GM18517 (cell line): ENCODE measurements around the gene RALGAPA2.

Source experiments
- ATAC-seq: cut with Tn5 transposase; IDR thresholded peaks from one replicate; pipeline ENCODE4 v1.9.1; 2021; ENCODE audit warnings: mild to moderate bottlenecking, moderate library complexity; ENCODE audit not compliant: unreplicated experiment

The RALGAPA2 gene

DNA sequence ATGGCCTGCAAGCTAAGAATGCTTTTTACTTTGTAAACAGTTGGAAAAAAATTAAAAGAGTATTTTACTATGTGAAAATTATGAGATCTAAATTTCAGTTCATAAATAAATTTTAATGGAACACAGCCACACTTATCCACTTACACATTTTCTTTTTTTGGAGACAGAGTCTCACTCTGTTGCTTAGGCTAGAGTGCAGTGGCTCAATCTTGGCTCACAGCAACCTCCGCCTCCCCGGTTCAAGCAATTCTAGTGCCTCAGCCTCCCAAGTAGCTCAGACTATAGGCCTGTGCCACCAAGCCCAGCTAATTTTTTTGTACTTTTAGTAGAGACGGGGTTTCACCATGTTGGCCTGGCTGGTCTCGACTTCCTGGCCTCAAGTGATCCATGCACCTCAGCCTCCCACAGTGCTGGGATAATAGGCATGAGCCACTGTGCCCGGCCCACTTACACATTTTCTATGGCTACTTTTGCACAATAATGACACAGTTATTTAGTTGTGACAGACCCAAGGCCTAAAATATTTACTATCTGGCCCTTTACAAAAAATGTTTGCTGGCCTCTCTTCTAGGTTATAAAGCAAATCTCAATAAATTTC is 234.9 kb downstream of the RALGAPA2 start:
- no peak for ATAC-seq

DNA sequence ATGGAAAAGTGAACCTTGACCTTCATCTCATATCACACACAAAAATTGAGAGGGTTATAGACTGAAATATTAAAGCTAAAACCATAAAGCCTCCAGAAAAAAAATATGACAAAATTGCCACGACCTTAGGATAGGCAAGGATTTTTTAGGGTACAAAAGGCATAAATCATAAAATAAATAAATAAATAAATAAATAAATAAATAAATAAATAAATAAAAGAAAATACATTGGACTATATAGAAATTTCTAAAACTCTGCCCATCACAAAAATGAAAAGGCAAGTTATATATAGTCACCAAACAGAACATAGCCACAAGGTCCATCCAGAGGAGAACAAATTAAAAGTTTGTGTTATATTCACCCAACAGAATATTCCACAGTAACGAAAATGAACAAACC is 235.9 kb downstream of the RALGAPA2 start:
- ATAC-seq, result no peak

DNA sequence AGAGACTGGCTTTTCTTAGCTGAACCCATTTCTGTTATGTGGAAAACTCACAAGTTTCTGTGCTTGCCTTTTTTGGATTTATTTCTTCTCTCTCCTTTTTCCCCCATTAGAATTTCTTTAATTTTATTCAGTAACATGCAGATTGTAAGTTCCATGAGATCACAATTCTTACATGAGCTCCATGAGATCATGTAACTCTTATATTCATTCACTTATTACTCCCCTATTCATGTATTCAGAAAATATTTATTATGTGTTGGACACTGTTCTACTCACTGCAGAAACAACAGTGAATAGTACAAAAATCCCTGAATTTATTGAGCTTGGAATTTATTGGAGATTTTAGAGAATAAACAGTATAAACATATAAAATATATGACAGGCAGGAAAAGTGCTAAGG is 238.8 kb downstream of the RALGAPA2 start:
- no peak for ATAC-seq

DNA sequence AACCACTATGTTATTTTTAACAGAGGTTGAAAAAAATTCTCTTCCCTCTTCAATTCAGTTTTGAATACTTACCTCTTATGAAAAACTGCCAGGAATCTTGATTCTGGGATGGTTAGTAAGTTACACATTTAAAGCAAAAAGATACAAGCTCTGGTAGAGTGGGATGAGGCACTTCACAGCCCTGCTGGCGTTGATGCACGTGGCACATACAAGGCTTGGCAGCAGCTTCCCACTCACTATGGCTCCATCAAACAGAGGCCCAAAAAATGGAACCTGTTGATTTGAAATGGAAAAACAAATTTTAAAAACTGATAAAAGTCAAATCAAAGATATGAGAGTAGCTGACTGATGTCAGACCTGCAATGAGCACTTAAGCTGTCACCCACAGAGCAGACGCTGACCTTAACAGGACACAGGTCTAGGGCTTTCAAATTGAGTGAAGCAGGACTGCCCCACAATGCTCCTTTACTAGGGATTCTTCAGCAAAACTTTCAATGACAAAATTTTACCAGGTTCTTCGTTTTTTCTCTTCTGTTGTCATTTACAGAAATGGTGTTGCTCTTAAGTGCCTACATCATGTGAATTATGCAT is 239.7 kb downstream of the RALGAPA2 start:
- ATAC-seq, result no peak

DNA sequence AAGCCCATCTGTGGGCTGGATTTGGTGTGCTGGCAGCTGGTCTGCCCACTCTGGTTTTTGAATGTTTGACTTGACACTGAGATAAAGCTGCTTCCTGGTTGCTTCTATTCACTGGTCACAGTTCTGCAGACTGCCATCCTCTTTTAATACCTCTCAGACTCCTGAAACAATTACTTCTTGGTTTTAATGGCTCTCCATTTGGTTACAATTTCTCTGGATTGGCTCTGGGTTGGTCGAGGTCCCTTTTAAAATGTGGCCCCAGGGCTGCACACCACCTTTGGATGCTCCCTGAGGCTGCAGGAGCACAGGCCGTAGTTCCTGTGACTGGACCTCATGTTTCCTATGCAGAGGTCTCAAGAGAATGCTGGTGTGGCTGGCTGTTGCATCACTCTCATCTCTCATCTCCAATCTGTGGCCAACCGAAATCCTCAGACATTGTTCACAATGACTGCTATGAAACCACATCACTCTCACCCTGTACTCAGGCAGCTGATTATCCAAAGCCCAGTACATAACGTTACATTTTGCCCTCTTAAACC is 246.0 kb downstream of the RALGAPA2 start:
- peak; percentile 92 for ATAC-seq

DNA sequence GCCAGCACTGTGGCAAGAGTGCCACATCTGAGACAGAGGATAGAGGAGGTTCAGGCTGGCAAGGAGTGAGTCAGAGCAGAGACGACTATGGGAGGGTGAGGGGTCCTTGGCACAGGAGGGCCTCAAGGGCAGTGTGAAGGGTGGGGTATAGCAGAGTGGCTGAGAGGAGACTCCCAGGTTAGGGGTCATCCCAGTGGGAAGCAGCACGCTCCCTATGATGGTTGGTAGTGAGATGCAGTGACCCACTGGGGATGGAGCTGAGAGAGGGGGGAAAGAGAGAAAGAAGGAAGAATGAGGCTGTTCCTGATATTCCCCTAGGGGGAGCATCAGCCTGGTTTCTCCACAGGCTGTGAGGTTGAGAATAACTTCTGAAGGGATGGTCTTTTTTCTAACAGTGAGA is 247.2 kb downstream of the RALGAPA2 start:
- ATAC-seq, result no peak

DNA sequence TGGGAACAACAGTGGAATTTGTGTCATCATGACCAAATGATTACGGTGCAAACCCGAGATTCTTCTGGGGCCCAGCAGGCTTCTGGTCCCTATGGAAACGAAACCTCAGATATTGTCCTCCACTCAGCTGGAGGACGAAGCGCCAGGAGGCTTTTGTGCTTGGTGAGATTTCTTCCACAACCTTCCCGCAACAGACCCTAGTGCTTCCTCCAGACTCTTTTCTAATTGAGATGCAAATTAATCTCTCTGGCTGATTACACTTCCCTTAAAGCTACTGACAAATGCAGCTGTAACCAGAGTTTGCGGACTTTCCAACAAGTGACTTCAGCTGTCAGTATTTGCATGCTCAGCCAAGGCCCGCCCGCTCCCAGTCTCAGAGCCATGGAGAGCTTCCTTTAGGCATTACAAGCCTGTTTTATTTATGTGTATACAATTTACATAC is 248.5 kb downstream of the RALGAPA2 start:
- ATAC-seq, result no peak

DNA sequence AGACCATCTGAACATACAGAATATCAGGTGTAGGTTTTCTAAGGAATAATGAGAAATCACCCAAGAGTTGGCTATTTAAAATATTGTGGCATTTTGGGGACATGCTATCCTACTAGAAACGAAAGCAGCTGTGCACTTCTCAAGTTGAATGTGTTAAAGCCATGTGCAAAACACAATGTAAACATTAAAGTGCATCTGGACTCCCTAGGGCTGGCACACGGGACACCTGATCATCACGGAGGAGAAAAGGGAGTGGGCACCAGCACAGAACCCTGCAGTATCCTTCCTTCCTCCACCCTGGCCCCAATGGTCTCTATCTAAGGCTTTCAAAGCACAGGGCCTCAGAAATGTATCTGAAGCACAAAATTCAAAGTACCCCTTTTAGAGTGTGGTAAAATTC is 250.3 kb downstream of the RALGAPA2 start:
- no peak for ATAC-seq

DNA sequence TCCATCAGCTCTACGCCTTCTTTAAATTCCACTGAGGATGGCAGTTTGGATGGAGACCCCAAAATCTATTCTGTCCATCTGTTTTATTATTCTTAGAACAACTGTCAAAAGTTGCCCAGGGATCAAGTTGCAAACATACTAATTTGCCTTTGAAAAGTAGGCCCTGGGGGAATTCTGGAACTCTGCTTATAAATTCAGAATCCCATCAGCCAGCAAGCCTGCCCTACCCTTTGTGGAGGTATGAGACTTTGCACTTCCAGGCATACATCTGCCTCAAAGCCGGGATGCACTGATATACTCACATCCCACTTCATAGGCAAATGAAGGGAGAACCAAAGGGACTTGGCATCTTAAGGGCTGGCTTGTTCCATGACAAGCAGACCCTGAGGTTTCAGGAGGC is 250.9 kb downstream of the RALGAPA2 start:
- ATAC-seq, result no peak

DNA sequence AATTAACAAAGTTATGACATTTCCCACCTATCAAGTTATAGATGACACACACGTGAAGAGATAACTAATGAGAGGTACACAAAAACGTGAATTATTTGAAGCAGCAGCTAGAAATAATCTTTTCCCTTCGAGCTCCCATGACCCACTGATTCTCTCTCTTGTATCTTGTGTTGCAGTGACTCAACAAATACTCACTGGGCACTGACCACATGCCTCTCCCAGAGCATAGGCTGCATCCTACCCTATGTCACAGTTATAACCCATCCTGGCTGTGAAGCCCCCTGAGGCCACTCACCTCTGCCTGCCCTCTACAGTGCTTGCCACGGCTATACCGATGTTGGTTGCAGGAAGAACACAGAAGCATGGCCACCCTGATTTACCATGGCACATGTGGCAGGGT is 252.7 kb downstream of the RALGAPA2 start:
- no peak for ATAC-seq

DNA sequence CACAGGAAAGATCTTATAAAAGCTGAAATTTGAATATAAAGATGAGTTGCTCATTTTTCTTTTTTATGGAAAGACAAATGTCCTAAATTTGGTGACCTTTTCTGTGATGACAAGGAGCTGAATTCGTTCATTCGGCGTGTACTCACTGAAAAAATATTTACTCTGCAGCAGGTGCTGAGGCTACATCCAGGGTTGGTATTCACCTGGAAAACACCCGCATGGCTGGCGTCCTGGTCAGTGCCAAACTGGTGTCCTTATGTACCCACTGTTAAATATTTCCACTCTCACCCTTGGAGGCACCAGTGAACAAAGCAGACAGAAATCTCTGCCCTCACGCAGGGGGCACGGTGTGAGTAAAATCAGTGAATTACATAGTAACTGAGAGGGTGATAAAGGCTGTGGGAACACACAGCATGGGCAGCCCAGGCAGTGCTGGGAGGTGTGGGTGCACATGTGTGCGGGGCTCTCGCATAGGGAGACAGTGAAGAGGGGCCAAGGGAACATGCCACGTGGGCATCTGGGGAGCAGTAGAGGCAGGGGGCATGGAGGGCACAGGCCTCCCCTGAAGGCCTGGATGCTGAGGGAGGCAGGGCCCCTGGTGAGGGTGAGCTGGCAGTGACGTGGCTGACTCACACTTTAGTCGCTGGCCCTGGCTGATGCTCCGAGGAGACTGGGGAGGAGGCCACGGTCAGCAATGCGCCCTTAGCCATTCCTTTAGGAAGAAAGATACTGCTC is 254.9 kb downstream of the RALGAPA2 start:
- no peak for ATAC-seq

DNA sequence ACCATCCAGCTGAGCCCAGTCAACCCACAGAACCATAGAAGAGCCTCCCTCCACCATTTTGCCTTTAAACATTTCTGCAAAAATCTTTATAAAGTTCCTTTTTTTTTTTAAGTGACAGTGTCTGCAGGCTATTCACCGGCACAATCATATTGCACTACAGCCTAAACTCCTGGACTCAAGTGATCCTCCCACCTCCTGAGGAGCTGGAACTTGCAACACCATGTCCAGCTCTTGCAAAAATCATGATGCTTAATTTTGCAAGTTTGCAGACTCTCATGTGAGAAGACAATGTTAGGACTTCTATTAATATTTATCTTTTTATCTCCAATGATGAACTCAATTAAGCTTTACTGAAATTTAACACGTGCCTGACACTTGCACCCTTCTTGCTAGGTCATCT is 255.7 kb downstream of the RALGAPA2 start:
- ATAC-seq, result no peak

DNA sequence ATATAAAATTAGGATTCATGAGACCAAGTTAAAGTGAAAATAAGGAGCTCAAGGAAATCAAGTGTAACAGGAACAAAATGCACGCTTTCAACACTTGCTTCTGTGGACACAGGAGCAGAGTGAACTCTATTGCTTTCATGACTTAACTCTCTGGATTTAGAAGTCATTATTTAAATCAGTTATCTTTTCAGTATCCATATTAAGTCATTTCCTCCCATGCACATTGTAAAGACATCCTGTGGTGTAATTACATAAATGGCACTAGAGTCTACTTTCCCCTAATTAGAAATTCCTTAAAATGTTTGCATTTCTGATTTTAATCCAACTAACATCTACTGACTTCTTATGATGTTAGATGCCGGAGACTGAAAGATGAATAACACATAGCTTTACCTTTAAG is 256.5 kb downstream of the RALGAPA2 start:
- ATAC-seq, result no peak

DNA sequence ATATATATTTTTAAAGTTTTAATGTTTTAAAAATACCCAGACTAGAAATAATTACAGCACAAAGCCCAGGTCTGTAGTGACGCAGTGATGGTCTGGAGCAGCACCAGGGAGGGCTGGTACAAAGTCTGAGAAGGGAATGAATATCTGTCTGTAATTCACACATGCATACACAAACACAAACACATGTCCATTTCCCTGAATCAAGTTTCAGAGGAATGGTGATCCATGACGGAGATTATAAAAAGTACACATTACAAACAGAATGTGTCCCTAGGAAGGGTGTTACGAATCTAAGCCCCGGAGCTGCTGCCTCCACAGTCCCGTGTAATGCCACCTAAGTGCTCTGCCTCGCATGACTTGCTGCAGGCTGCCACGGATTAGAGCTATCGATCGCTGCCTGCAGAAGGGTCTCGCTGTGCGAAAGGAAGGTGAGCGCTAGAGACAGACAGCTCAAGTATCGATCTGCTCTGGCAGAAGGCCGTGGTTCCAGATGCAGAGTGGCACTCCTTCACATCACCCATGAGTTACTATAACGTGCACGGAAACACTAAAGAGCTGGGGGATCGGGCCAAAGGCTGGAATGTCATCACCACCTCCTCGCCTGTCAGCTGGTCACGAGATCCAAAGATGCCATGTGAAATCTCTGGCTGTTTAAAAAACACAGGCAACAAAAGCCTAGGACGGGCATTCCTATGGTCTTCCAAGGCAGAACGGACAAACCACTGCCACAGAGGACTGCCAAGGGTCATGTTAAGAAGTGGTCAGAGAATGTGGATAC is 257.4 kb downstream of the RALGAPA2 start:
- no peak for ATAC-seq

DNA sequence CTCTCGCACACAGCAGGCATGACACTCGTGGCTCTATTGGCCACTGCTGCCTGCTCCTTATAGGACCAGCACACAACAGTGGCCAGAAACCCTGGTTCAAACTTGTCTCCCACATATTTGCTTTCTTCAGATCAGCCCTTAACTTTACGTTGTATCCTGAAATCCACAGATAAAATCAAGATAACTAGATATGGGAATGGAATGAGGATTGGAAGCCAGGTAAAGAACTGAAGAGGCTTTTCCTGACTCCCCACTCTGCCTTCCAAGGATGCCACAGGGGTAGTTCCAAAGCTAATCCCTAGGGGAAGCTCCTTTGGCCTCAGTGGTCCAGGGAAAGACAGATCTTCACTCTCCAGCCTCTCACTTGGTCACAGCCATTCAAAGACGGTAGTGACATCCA is 258.1 kb downstream of the RALGAPA2 start:
- no peak for ATAC-seq

DNA sequence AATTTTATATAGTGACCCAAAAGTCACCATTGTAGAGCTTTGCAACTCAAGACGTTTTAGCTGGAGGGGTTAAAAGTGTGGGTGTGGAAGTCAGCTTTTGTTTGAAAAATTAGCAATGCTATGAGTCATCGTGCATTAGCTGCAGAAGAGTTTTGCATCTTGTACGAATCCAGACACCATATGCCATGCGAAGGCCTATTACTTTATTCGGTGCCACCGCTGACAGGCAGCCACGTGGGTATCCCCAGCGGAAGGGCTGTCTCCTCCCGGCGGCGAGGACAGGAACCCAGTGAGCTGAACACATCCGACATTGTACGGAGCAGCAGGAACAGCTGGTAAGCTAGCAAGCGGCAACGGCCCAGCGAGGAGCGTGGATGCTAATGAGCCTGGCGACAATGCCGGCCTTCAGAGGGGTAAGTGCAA is 260.2 kb downstream of the RALGAPA2 start:
- ATAC-seq, result peak; percentile 85

DNA sequence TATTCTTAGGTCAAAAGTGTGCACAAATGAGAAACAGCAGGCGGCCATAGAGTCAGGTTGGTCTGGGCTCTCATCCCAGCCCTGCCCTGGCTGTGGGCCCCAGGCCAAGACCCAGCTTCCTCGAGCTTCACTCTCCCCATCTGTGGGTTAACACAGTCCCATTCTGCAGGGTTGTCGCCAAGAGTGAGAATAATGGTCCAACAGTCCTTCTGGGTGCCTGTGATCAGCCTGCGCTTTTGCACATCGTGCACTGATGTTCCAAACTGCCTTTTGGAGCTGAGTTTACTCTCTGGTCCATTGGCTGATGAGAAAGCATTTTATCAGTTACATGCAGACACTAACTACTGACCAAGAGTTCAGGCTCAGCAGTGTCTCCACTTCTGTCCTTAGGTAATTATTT is 261.9 kb downstream of the RALGAPA2 start:
- ATAC-seq, result no peak

DNA sequence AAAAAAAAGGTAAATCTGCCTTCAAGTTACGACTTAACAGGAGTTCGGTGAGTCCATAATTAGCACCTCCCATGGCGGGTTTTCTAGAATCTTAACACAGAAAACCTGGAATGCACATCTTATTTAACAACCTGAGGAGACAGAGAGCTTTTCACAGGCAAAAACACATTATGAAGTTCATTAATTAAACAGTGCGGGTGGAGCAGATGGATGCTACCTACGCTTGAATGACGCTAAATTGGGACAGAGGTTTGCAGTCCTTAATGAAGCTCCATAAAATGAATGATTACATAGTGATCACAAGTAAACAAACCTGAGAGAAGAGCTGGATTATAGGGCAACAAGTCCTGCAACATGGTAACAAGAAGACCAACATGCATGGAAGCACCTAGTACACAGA is 263.6 kb downstream of the RALGAPA2 start:
- no peak for ATAC-seq

DNA sequence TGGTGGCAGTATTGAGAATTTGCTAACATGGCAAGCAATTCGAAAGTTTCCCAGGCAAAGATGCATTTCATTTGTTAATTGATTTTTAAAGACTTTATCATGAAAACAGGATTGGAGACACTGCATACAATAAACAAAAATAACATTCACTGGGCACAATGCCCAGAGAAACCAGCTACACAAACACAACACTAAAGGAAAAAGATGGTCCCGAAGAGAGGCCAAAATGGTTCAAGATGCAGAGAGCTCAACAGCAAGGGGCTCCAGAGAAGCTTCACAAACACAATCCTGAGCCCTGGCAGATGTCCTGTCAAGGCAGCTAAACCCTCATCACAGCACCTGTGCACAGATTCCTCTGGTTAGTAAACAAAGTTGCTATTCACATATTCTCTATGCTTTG is 265.2 kb downstream of the RALGAPA2 start:
- no peak for ATAC-seq

DNA sequence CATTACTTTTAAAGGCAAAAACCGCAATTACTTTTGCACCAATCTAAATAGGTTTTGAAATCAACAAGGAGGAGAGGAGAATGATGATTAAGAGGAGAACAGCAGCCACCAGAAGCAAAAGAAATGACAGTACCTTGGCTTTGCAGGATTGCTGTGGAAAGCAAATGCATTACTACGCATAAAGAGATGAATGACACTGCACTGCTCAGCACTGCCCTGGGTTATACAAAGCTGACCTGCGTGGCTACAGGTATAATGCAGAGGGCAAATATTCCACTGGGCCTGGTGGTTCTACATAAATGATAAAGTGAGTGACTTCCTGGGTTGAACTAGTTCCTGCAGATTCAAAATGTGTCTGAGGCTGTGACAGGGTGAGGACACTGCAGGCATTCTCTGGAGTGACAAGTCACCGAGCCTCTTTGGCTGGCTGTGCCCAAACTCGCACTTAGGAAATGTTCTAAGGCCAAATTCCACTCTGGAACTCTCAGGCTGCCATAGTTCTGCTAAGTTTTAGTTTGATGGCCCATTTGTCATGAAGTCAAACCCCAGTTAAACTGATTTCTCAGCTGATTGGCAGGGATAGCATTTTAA is 265.9 kb downstream of the RALGAPA2 start:
- no peak for ATAC-seq

DNA sequence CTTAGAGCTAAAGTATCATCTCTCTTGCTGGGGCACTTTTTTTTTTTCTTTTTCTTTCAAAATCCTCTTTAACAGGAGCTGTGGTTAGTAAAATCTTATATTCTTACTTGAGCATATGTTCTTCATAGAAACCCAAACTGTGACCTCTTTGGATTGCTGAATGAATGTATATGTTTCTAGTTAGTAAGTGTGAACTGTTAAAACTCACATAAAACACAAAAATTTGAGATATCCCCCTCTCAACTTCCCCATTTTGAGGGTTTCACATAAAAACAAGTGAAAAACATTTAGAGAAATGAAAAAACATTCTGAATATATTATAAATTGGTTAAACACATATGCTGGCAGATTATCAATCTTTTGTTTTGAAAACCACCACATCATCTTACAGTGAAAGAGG is 266.4 kb downstream of the RALGAPA2 start:
- ATAC-seq, result no peak
